ENCODE data around the gene MIPOL1. TPM values are rescaled to one million over a fixed set of nuclear protein-coding genes. Genes with fewer than 3 reads are reported as not detected.

Gene MIPOL1
- total and polyA plus RNA-seq, 9 donors: 5.0 to 29.5 (median 20.5) TPM

DNA sequence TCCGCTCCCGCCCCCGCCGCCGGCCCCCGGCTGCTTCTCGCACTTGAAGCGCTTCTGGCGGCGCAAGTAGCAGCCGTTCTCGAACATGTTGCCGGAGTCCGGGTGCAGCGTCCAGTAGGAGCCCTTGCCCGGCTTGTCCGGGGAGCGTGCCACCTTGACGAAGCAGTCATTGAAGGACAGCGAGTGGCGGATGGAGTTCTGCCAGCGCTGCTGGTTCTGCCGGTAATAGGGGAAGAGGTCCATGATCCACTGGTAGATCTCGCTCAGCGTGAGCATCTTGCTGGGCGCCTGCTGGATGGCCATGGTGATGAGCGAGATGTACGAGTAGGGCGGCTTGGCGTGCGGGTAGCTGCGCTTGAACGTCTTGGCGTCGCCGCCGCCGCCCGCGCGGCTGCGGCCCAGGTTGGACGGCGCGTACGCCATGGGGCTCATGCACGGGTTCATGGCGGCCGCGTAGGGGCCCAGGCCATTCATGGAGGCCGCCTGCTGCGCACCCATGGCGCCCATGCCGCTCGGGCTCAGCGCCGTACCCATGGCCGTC lies 394.3 kb downstream of the MIPOL1 start:
- peaks cover 0 to 3% of the 10 kb centered on the region in 2 donors for H3K9me3 ChIP-seq
- no peaks in the 10 kb centered on the region for H3K36me3 ChIP-seq
- DNase-seq: no peak
- H3K4me3 ChIP-seq: peak overlapping the region; percentile 20
- peaks cover 5% of the 10 kb centered on the region for H3K27me3 ChIP-seq
- peaks cover 9% of the 10 kb centered on the region for H3K4me1 ChIP-seq (ENCODE audit: insufficient read depth)
- intact Hi-C loops (cut with DNase I): no loop called here
- TF ChIP-seq POLR2A (IDR thresholded peaks at IDR 0.05) (no peak), CTCF (IDR thresholded peaks at IDR 0.05) (no peak), EP300 (IDR thresholded peaks at IDR 0.05) (no peak)
- H3K27ac ChIP-seq: no peak overlapping the region
- WGBS, 3 donors: 3 to 8% (median 5%) methylated on average over 17 to 58 of the region's 58 CpGs

GRCh38 chr14:37592482-37593408 lies 395.0 kb downstream of the MIPOL1 start:
- Histone ChIP-seq H3K27me3 (peaks cover 5% of the 10 kb centered on the region), H3K36me3 (no peaks in the 10 kb centered on the region), H3K4me3 (peak overlapping the region; percentile 9), H3K9me3 (peaks cover 0 to 3% of the 10 kb centered on the region in 2 donors), H3K4me1 (ENCODE audit: insufficient read depth) (peaks cover 9% of the 10 kb centered on the region), H3K27ac (no peak overlapping the region)
- TF ChIP-seq EP300 (IDR thresholded peaks at IDR 0.05) (no peak), POLR2A (IDR thresholded peaks at IDR 0.05) (no peak), CTCF (IDR thresholded peaks at IDR 0.05) (no peak)
- DNase-seq: no peak
- intact Hi-C loops (cut with DNase I): no loop called here
- WGBS, 3 donors: 8 to 9% (median 9%) methylated on average over 39 to 42 of the region's 42 CpGs

GRCh38 chr14:37593511-37594237 lies 395.9 kb downstream of the MIPOL1 start:
- Histone ChIP-seq H3K4me3 (peak overlapping the region; percentile 32), H3K36me3 (no peaks in the 10 kb centered on the region), H3K4me1 (ENCODE audit: insufficient read depth) (peaks cover 9% of the 10 kb centered on the region), H3K27ac (no peak overlapping the region), H3K27me3 (peaks cover 5% of the 10 kb centered on the region), H3K9me3 (peaks cover 0 to 3% of the 10 kb centered on the region in 2 donors)
- no peak for DNase-seq
- intact Hi-C loops (cut with DNase I): no loop called here
- no peak for TF ChIP-seq POLR2A (IDR thresholded peaks at IDR 0.05)
- WGBS, 3 donors: 17 to 21% (median 18%) methylated on average over 14 of the region's 14 CpGs

DNA sequence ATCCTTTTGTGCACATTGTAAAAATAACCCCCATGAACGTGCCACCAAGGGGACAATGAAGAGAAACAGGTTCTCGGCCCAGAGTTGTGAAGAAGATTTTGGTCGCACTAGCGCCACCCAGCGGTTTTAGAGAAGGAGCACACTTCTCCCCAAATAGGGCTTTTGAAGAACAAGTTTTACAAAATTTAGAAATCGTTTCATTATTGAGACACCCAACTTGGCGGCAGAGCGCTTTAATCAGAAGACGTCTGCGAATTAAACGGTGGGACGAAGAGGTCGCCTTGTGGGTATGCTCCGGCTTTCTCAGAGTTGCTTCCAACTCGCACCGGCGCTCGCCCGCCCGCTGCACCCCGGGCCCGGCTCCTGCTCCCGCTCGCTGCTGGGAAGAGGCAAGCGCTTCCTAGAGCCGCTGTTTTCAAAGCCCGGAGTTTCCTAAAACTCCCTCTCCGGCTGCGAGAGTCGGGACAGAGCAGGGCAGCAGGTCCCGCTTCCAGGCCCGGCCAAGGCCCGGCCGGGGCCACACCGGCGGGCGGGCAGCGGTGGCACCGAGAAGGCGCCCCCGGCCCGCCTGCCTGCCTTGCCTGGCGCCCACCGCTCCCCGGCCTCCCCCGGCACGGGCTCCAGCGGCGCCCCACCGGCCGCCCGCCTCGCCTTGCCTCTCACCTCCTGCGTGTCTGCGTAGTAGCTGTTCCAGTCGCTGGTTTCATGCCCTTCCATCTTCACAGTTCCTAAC lies 396.7 kb downstream of the MIPOL1 start:
- Histone ChIP-seq H3K27me3 (peaks cover 5% of the 10 kb centered on the region), H3K9me3 (peaks cover 0 to 3% of the 10 kb centered on the region in 2 donors), H3K36me3 (no peaks in the 10 kb centered on the region), H3K4me3 (peak overlapping the region; percentile 32), H3K4me1 (ENCODE audit: insufficient read depth) (peaks cover 9% of the 10 kb centered on the region), H3K27ac (no peak overlapping the region)
- no peak for DNase-seq
- TF ChIP-seq CTCF (IDR thresholded peaks at IDR 0.05) (no peak), EP300 (IDR thresholded peaks at IDR 0.05) (no peak), POLR2A (IDR thresholded peaks at IDR 0.05) (no peak)
- intact Hi-C loops (cut with DNase I): no loop called here
- 0 to 3% (median 1%) methylated on average over 45 to 56 of the region's 56 CpGs for WGBS, 3 donors

Measured in ovary (tissue), 9 donors.